ENCODE results near the gene HTR3B.
"Not testable (repeated sequence)": the region's sequence is repeated elsewhere in the genome, so short reads cannot be mapped to it uniquely, and the experiment has no call there.

Gene HTR3B

GRCh38 chr11:113935858-113936257, 31.3 kb downstream of the HTR3B start:
- TF ChIP-seq CTCF (IDR thresholded peaks at IDR 0.05; ENCODE audit: low read depth, low read length), result no peak
- H3K27me3 ChIP-seq (ENCODE audit: insufficient read depth, low read depth, severe bottlenecking), result no peaks in the 10 kb centered on the region
- H3K9me3 ChIP-seq (ENCODE audit: severe bottlenecking), result no peaks in the 10 kb centered on the region
- H3K27ac ChIP-seq, result no peak overlapping the region
- no peak overlapping the region for H3K4me3 ChIP-seq (ENCODE audit: low read depth, low read length)
- no peak for DNase-seq
- H3K36me3 ChIP-seq, result no peaks in the 10 kb centered on the region

GRCh38 chr11:113937918-113938317, 33.3 kb downstream of the HTR3B start:
- Histone ChIP-seq H3K4me3 (ENCODE audit: low read depth, low read length) (no peak overlapping the region), H3K36me3 (no peaks in the 10 kb centered on the region), H3K27me3 (ENCODE audit: insufficient read depth, low read depth, severe bottlenecking) (no peaks in the 10 kb centered on the region), H3K27ac (no peak overlapping the region), H3K9me3 (ENCODE audit: severe bottlenecking) (no peaks in the 10 kb centered on the region)
- DNase-seq, result no peak
- no peak for TF ChIP-seq CTCF (IDR thresholded peaks at IDR 0.05; ENCODE audit: low read depth, low read length)

- no peaks in the 10 kb centered on the region for H3K27me3 ChIP-seq (ENCODE audit: insufficient read depth, low read depth, severe bottlenecking)
- H3K9me3 ChIP-seq (ENCODE audit: severe bottlenecking), result no peaks in the 10 kb centered on the region
- no peak overlapping the region for H3K27ac ChIP-seq
- no peak for TF ChIP-seq CTCF (IDR thresholded peaks at IDR 0.05; ENCODE audit: low read depth, low read length)
- no peak overlapping the region for H3K4me3 ChIP-seq (ENCODE audit: low read depth, low read length)
- no peaks in the 10 kb centered on the region for H3K36me3 ChIP-seq
- DNase-seq, result no peak
Observed at GRCh38 chr11:113942256-113942655, 37.7 kb downstream of the HTR3B start.

GRCh38 chr11:113946162-113946561, 41.6 kb downstream of the HTR3B start:
- not testable (repeated sequence) for H3K27ac ChIP-seq; DNase-seq; H3K27me3 ChIP-seq (ENCODE audit: insufficient read depth, low read depth, severe bottlenecking)

DNA sequence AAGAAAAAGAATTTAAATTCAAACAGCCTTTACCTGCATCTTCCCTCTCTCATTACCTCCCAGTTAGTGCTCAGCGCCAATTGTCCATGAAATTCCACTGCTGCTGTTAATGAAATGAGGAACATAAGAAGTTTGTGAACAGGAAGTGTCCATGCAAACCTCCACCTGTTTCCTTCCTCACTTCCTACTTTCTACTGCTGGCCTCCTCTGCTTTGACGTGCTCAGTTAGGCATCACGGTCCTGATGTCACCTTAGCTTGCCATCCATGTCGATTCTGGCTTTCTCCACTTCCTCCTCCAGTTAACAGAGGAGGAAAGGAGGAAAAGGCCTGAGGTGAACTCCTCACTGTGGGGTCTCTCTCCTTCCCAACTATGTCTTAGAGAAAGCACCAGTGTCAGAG, 43.4 kb downstream of the HTR3B start:
- no peak for TF ChIP-seq CTCF (IDR thresholded peaks at IDR 0.05; ENCODE audit: low read depth, low read length)
- no peaks in the 10 kb centered on the region for H3K27me3 ChIP-seq (ENCODE audit: insufficient read depth, low read depth, severe bottlenecking)

More at GRCh38 chr11:113946162-113946561, 41.6 kb downstream of the HTR3B start:
- not testable (repeated sequence) for H3K9me3 ChIP-seq (ENCODE audit: severe bottlenecking); H3K4me3 ChIP-seq (ENCODE audit: low read depth, low read length); H3K36me3 ChIP-seq

DNA sequence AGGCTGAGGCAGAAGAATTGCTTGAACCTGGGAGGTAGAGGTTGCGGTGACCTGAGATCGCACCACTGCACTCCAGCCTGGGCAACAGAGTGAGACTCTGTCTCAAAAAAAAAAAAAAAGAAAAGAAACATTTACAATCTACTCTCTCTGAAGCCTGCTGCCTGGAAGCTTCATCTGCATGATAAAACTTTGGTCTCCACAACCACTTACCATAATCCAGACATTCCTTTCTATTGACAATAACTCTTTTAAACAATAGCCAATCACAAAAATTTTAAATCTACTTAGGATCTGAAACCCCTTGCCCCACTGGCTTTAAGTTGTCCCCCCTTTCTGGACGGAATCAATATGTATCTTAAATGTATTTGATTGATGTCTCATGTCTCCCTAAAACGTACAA, 45.3 kb downstream of the HTR3B start:
- no peak for TF ChIP-seq CTCF (IDR thresholded peaks at IDR 0.05; ENCODE audit: low read depth, low read length)
- Histone ChIP-seq H3K27me3 (ENCODE audit: insufficient read depth, low read depth, severe bottlenecking) (no peaks in the 10 kb centered on the region), H3K27ac (no peak overlapping the region), H3K9me3 (ENCODE audit: severe bottlenecking) (no peaks in the 10 kb centered on the region), H3K36me3 (no peaks in the 10 kb centered on the region), H3K4me3 (ENCODE audit: low read depth, low read length) (no peak overlapping the region)
- no peak for DNase-seq

More for the DNA sequence above, 43.4 kb downstream of the HTR3B start:
- Histone ChIP-seq H3K4me3 (ENCODE audit: low read depth, low read length) (no peak overlapping the region), H3K27ac (no peak overlapping the region), H3K36me3 (no peaks in the 10 kb centered on the region), H3K9me3 (ENCODE audit: severe bottlenecking) (no peaks in the 10 kb centered on the region)
- no peak for DNase-seq
